SK-N-MC (cell line): ENCODE results near the gene COBL.

ENCODE experiments used
- DNase-seq: peaks from one replicate; pipeline ENCODE4 v3.0.0-alpha.2; 2011; ENCODE audit warnings: low read depth, low spot score
- H3K27ac ChIP-seq: fragments of 200-600 bp; sonication (generic); 2 replicates; pipeline ENCODE4 v1.5.1; 2016; ENCODE audit warnings: mixed run types
- H3K36me3 ChIP-seq: fragments of 200-600 bp; sonication (generic); 2 replicates; pipeline ENCODE4 v1.6.1; 2017; ENCODE audit warnings: antibody characterized with exemption, low read length, mixed read lengths; ENCODE audit not compliant: insufficient read depth
- H3K4me3 ChIP-seq: fragments of 200-600 bp; sonication (generic); 2 replicates; pipeline ENCODE4 v1.5.1; 2016
- H3K9ac ChIP-seq: fragments of 200-600 bp; sonication (generic); 2 replicates; pipeline ENCODE4 v1.8.0; 2017; ENCODE audit warnings: mixed run types, mixed read lengths; ENCODE audit not compliant: insufficient read length
- H3K9me3 ChIP-seq: fragments of 200-600 bp; sonication (generic); 2 replicates; pipeline ENCODE4 v1.6.1; 2017; ENCODE audit warnings: low read depth, mild to moderate bottlenecking, antibody characterized with exemption, low read length, moderate library complexity, mixed read lengths
- EZH2 ChIP-seq: fragments of 200-600 bp; sonication (generic); IDR thresholded peaks from one replicate; pipeline ENCODE4 v1.6.1; 2017; ENCODE audit warnings: antibody characterized with exemption
- FOXP2 ChIP-seq: optimal IDR thresholded peaks from 2 replicates; pipeline ENCODE3; 2011; ENCODE audit warnings: mild to moderate bottlenecking, moderate library complexity; ENCODE audit not compliant: insufficient read depth; ENCODE audit errors: extremely low read length, control extremely low read depth
- POLR2AphosphoS5 ChIP-seq: IDR thresholded peaks from 2 replicates; pipeline ENCODE4 v1.6.1; 2012; ENCODE audit warnings: mild to moderate bottlenecking, low read depth, low read length, borderline replicate concordance

COBL gene

DNA sequence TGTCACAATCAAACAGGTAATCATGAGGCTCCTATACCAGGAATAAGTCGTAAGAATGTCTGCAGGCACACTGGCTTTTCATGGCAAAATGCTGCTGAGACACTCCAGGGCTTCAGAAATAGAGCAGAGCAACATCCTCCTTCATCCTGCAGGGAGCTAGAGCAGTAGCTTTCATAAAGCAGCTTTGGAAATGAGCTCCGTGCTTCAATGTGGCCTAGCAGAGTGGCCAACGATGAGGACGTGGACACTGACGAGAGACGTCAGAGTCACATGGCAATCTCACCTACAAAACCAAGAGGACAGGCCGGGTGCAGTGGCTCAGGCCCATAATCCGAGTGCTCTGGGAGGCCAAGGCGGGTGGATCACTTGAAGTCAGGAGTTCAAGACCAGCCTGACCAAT, 9.8 kb downstream of the COBL start:
- no peak for TF ChIP-seq EZH2
- TF ChIP-seq POLR2AphosphoS5, result no peak
- TF ChIP-seq FOXP2, result no peak
- H3K27ac ChIP-seq, result no peak overlapping the region
- H3K9ac ChIP-seq, result no peak overlapping the region
- no peaks in the 10 kb centered on the region for H3K36me3 ChIP-seq
- H3K9me3 ChIP-seq, result no peaks in the 10 kb centered on the region
- no peak overlapping the region for H3K4me3 ChIP-seq
- no peak for DNase-seq

DNA sequence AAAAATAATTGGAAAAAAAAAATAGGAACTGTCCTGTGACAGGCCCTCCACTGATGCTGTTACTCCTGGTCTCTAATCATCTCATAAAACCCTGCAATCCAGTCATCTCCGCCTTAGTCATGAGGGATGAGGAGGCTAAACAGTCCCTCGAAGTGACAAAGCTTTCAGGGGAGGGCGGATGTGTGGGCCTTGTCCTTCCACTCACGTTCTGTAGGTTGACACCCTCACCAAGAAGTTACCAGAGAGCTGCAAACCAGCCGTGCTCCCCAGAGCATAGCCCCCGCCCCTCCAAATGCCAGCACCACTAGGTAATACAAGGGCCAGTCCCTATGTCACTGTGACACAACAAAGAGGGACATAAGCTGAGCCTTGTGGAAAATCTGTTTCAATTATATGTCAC, 11.9 kb downstream of the COBL start:
- H3K27ac ChIP-seq, result no peak overlapping the region
- TF ChIP-seq POLR2AphosphoS5 (no peak), FOXP2 (no peak), EZH2 (no peak)
- H3K9ac ChIP-seq, result no peak overlapping the region
- H3K36me3 ChIP-seq, result no peaks in the 10 kb centered on the region
- no peaks in the 10 kb centered on the region for H3K9me3 ChIP-seq
- no peak overlapping the region for H3K4me3 ChIP-seq
- DNase-seq, result no peak

DNA sequence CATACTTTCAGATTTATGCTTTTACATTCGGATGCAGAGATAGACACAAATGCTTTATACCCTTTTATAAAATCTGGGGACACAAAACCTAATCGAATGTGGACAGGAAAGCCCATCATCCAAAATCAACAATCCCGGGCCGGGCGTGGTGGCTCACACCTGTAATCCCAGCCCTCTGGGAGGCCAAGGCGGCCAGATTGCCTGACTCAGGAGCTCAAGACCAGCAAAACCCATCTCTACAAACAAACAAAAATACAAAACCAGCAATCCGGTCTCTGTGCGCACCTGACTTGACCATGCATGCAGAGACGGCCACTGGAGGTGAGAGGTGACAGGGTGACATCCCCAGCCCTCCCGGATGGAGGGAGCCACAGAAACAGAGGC, 13.5 kb downstream of the COBL start:
- Histone ChIP-seq H3K36me3 (no peaks in the 10 kb centered on the region), H3K27ac (no peak overlapping the region), H3K9ac (no peak overlapping the region), H3K9me3 (no peaks in the 10 kb centered on the region), H3K4me3 (no peak overlapping the region)
- no peak for DNase-seq
- TF ChIP-seq FOXP2 (no peak), POLR2AphosphoS5 (no peak), EZH2 (no peak)

DNA sequence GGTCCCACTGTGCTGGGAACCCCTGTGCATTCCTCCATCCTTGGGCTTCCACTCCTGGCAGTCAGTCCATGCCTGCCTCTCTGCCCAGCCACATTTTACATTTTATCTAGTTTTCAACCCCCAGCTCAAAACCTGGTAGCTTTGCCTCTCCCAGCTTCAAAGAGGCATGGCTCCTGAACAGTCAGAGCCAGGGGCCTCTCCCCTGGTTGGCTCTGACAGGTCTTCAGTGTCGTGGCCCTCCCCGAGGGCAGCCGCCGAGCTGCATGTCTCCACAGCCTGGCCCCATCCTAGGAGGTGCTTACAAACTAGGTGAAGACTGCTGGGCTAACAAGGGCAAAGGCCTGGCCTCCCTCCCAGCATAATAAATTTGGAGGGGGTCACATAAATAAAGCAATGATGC, 14.8 kb downstream of the COBL start:
- Histone ChIP-seq H3K9me3 (no peaks in the 10 kb centered on the region), H3K27ac (no peak overlapping the region), H3K36me3 (no peaks in the 10 kb centered on the region), H3K9ac (no peak overlapping the region), H3K4me3 (no peak overlapping the region)
- TF ChIP-seq EZH2, result no peak
- no peak for TF ChIP-seq POLR2AphosphoS5
- no peak for TF ChIP-seq FOXP2
- no peak for DNase-seq

DNA sequence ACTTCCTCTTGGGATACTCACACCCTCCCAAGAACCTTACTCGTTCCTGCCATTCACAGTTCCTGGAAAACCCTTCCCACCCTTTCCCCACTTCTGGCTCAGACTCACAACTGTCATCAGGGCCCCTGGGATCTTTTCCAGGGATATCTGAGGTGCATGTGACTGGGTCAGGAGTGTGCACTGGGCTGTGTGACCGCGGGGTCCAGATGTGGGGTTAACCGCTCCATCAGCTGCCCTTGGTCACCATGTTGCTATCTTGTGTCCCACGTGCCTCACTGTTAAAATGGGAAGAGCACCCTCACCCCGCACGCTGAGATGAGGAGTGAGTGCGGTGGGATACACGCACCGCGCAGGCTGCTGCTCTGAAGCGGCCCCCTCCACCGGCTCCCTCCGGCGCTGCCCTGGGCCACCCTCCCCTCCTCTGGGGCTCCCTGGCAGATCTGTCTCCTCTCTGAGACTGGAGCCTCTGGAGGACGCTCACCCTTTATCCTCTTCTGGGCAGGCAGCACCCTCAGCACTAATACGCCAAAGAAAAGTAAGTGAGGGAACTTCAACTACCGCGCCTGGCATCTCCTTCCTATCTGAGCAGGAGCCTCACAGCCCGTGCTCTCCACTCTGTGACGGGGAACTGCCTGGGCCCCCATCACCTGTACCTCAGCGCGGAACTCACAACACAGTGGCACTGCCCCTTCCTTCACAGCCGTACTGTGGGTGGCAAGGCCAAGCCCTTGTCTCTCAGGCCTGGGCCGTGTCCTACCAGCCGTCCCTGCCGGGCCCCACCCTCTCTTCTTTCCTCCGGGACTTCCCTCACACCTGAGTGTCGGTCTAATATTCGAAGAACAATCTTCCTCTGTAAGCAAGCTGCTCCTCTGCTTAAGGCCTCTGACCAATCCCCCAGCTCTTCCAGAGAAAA, 15.6 kb downstream of the COBL start:
- Histone ChIP-seq H3K4me3 (no peak overlapping the region), H3K36me3 (no peaks in the 10 kb centered on the region), H3K9ac (no peak overlapping the region), H3K9me3 (no peaks in the 10 kb centered on the region), H3K27ac (no peak overlapping the region)
- no peak for TF ChIP-seq EZH2
- TF ChIP-seq FOXP2, result no peak
- TF ChIP-seq POLR2AphosphoS5, result no peak
- no peak for DNase-seq

DNA sequence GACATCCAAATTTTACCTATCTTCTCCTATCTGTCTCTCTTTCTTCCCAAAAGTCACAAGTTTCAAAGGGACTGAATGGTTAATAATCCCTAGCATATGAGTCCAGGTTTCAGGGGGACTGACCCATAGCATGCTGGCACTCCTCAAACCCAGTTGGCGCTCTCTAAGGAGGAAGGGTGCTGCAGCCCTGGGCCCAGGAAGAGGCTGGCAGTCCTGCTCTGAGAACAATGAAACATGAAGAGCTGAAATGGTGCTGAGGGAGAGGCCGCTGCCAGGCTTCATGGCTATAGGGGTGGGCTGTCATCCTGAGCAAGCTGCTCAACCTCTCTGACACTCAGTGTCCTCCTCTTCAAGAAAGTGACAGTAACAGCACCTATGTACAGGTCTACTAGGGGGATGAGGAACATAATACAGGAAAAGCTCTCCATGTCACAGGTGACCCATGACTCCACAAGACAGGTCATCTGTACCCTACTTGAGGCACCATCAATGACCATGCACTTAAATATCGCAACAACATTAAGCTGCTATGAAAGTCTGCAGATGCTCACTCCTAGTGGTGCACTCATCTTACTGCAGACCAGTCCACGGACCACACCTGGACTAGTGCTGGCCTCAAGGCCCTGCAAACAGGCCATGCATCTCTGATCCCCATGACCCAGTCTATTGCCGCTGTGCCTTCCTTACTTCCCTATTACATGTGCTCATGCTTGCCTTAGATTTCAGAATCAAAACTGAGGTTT, 17.0 kb downstream of the COBL start:
- H3K9ac ChIP-seq, result no peak overlapping the region
- H3K9me3 ChIP-seq, result no peaks in the 10 kb centered on the region
- H3K4me3 ChIP-seq, result no peak overlapping the region
- no peaks in the 10 kb centered on the region for H3K36me3 ChIP-seq
- TF ChIP-seq EZH2, result no peak
- no peak for TF ChIP-seq FOXP2
- TF ChIP-seq POLR2AphosphoS5, result no peak
- DNase-seq, result no peak
- no peak overlapping the region for H3K27ac ChIP-seq

DNA sequence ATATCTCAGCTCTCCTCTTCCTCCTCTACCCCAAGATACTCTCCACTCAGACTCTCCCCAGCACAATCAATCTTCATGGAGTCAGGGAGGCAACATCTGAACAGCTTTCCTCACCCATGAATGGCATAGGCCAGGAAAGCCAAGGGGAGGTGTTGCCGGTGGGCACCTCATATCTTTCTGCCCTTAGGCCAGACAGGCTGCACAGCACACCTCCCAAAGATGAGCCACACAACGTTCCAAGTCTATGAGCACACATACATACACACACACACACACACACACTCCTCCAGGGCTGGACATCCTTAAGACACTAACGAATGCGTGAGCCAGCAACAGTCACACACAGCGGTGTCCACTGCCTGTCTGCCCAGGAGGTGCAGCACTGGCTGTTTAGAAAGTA, 17.7 kb downstream of the COBL start:
- Histone ChIP-seq H3K9ac (no peak overlapping the region), H3K27ac (no peak overlapping the region), H3K36me3 (no peaks in the 10 kb centered on the region), H3K9me3 (no peaks in the 10 kb centered on the region), H3K4me3 (no peak overlapping the region)
- TF ChIP-seq POLR2AphosphoS5 (no peak), FOXP2 (no peak), EZH2 (no peak)
- no peak for DNase-seq

DNA sequence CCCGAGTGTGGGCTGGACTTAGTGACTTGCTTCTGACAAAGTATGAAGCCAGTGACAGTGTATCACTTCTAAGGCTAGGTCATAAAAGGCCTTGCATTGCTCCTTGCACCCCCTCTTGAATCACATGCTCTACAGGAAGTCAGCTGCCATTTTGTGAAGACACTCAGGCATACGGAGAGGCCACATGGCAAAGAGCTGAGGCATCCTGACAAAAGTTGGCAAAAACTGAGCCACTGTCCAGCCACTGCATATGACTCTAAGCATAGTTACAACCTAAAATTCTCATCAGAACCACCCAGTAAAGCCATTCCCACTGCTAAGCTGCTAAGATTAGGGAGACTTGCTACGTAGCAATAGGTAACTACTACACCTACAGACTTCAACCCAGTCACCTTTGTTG, 18.6 kb downstream of the COBL start:
- Histone ChIP-seq H3K9ac (no peak overlapping the region), H3K9me3 (no peaks in the 10 kb centered on the region), H3K27ac (no peak overlapping the region), H3K4me3 (no peak overlapping the region), H3K36me3 (no peaks in the 10 kb centered on the region)
- DNase-seq, result no peak
- TF ChIP-seq EZH2, result no peak
- no peak for TF ChIP-seq FOXP2
- TF ChIP-seq POLR2AphosphoS5, result no peak
